HCT116 (cell line): ENCODE results near the gene KIF21B. TPM values are rescaled to one million over a fixed set of nuclear protein-coding genes. Genes with fewer than 3 reads are reported as not detected.
A peak's percentile ranks its signal among the peaks of the same experiment; 100 is the strongest.

Experiments
- ATAC-seq: fragments of 200-7000 bp; cut with Tn5 transposase; 2 replicates; pipeline ENCODE4 v1.9.1; 2020; ENCODE audit warnings: mild to moderate bottlenecking, moderate library complexity
- BruUV-seq: library from RNA; stranded (reverse); fragments of 400-500 nt; replicated peaks from 2 replicates; lab custom pipeline; 2021; lab: Mats Ljungman, UMichigan
- CTCF ChIA-PET: fragments of 300-600 bp; sonication (Branson Sonifier 250); formaldehyde crosslinking; loops from one replicate; lab custom pipeline; 2021; ENCODE audit warnings: antibody characterized with exemption; lab: Charles Lee
- POLR2A ChIA-PET: fragments of 300-600, 350-600 bp; sonication (Branson Sonifier 250); formaldehyde crosslinking; loops from one replicate; lab custom pipeline; 2021; ENCODE audit warnings: antibody characterized with exemption; lab: Charles Lee
- RAD21 ChIA-PET, 2 experiments: fragments of 300-600 bp; sonication (Branson Sonifier 250); formaldehyde crosslinking; loops; one replicate each; lab custom pipeline; 2023; ENCODE audit warnings: low total read pairs in 2 of 2; ENCODE audit not compliant: uncharacterized antibody in 2 of 2, unreplicated experiment in 2 of 2, low non-redundant PET in 1 of 2; lab: Charles Lee
- DNase-seq: peaks from one replicate; pipeline ENCODE4 v3.0.0-alpha.2; 2010; ENCODE audit warnings: low read depth, low spot score
- H2AFZ ChIP-seq: fragments of 200-600 bp; shearing (Covaris generic), sonication (generic); 2 replicates; pipeline ENCODE4 v1.6.1; 2017; ENCODE audit warnings: low read depth, mixed run types, mixed read lengths, antibody characterized with exemption, low read length; ENCODE audit not compliant: poor library complexity, severe bottlenecking
- H3K27ac ChIP-seq: 2 replicates; pipeline ENCODE4 v1.5.1; 2012; ENCODE audit warnings: low read depth, low read length
- H3K27me3 ChIP-seq: fragments of 200-600 bp; sonication (generic); 2 replicates; pipeline ENCODE4 v1.6.1; 2016; ENCODE audit warnings: mixed run types, low read length, mixed read lengths; ENCODE audit not compliant: insufficient read depth
- H3K36me3 ChIP-seq, 2 experiments: fragments of 200-500 bp in 1 of 2; fragments of 200-600 bp in 1 of 2; sonication (Bioruptor generic) in 1 of 2; sonication (generic) in 1 of 2; 2 replicates each; pipeline versions ENCODE4 v1.5.1 to v1.6.1; 2014 to 2016; ENCODE audit warnings: low read length in 2 of 2, inconsistent platforms in 1 of 2, mixed read lengths in 1 of 2, mixed run types in 1 of 2; ENCODE audit not compliant: insufficient read depth in 2 of 2, control insufficient read depth in 1 of 2
- H3K4me1 ChIP-seq, 2 experiments: fragments of 200-600 bp in 1 of 2; sonication (generic) in 1 of 2; 2 replicates each; pipeline versions ENCODE4 v1.5.1 to v1.6.1; 2012 to 2017; ENCODE audit warnings: low read length in 2 of 2, inconsistent platforms in 1 of 2, mild to moderate bottlenecking in 1 of 2, mixed read lengths in 1 of 2, mixed run types in 1 of 2, moderate library complexity in 1 of 2; ENCODE audit not compliant: insufficient read depth in 2 of 2, control insufficient read depth in 1 of 2
- H3K4me2 ChIP-seq: fragments of 200-600 bp; sonication (generic); 2 replicates; pipeline ENCODE4 v1.6.1; 2017; ENCODE audit warnings: mixed run types, low read length, mixed read lengths
- H3K4me3 ChIP-seq, 2 experiments: fragments of 200-600 bp in 1 of 2; sonication (generic) in 1 of 2; replicated peaks in 1 of 2; 2 replicates each; pipeline ENCODE4 v1.5.1; 2011 to 2016; ENCODE audit warnings: low read length in 2 of 2, control low read depth in 1 of 2, low read depth in 1 of 2, mild to moderate bottlenecking in 1 of 2, mixed read lengths in 1 of 2, mixed run types in 1 of 2
- H3K79me2 ChIP-seq: fragments of 200-600 bp; sonication (generic); 2 replicates; pipeline ENCODE4 v1.6.1; 2017; ENCODE audit warnings: mild to moderate bottlenecking, mixed run types, low read length, moderate library complexity, mixed read lengths; ENCODE audit not compliant: insufficient read depth
- H3K9ac ChIP-seq: fragments of 200-600 bp; sonication (generic); 2 replicates; pipeline ENCODE4 v1.6.1; 2016; ENCODE audit warnings: low read length, mixed read lengths
- H3K9me2 ChIP-seq: fragments of 200-600 bp; sonication (generic), shearing (Covaris generic); 2 replicates; pipeline ENCODE4 v1.6.1; 2017; ENCODE audit warnings: mixed run types, mild to moderate bottlenecking, moderate library complexity; ENCODE audit not compliant: insufficient read depth
- H3K9me3 ChIP-seq, 2 experiments: fragments of 200-500 bp in 1 of 2; fragments of 200-600 bp in 1 of 2; sonication (Bioruptor generic) in 1 of 2; sonication (generic) in 1 of 2; 2 replicates each; pipeline ENCODE4 v1.6.1; 2014 to 2017; ENCODE audit warnings: low read length in 2 of 2, mixed read lengths in 2 of 2, inconsistent platforms in 1 of 2, low read depth in 1 of 2, mild to moderate bottlenecking in 1 of 2, mixed run types in 1 of 2, moderate library complexity in 1 of 2; ENCODE audit not compliant: control insufficient read depth in 1 of 2, insufficient read depth in 1 of 2
- H4K20me1 ChIP-seq: fragments of 200-600 bp; sonication (generic), shearing (Covaris generic); 2 replicates; pipeline ENCODE4 v1.6.1; 2017; ENCODE audit warnings: mixed run types, mild to moderate bottlenecking, moderate library complexity; ENCODE audit not compliant: insufficient read depth
- ATF3 ChIP-seq: IDR thresholded peaks from 2 replicates; pipeline ENCODE4 v1.6.1; 2012
- CBX3 ChIP-seq: IDR thresholded peaks from 2 replicates; pipeline ENCODE4 v1.6.1; 2012; ENCODE audit warnings: low read depth
- CEBPB ChIP-seq: IDR thresholded peaks from 2 replicates; pipeline ENCODE4 v1.6.1; 2012; ENCODE audit warnings: low read depth
- EZH2phosphoT487 ChIP-seq: fragments of 200-600 bp; IDR thresholded peaks from 2 replicates; pipeline ENCODE4 v1.6.1; 2018; ENCODE audit warnings: antibody characterized with exemption, borderline replicate concordance
- MAX ChIP-seq: IDR thresholded peaks from 2 replicates; pipeline ENCODE4 v1.6.1; 2012
- POLR2A ChIP-seq: IDR thresholded peaks from 2 replicates; pipeline ENCODE4 v1.7.0; 2011; ENCODE audit warnings: borderline replicate concordance; ENCODE audit not compliant: insufficient read depth, insufficient read length; ENCODE audit errors: extremely low read depth
- POLR2AphosphoS5 ChIP-seq: IDR thresholded peaks from 2 replicates; pipeline ENCODE4 v1.6.1; 2011; ENCODE audit warnings: mild to moderate bottlenecking, low read depth, low read length, moderate library complexity
- SIN3A ChIP-seq: IDR thresholded peaks from 2 replicates; pipeline ENCODE4 v1.6.1; 2012; ENCODE audit warnings: low read depth
- SP1 ChIP-seq: IDR thresholded peaks from 2 replicates; pipeline ENCODE4 v1.6.1; 2012; ENCODE audit warnings: low read depth
- SRF ChIP-seq: IDR thresholded peaks from 2 replicates; pipeline ENCODE4 v1.6.1; 2012; ENCODE audit warnings: low read depth
- YY1 ChIP-seq: IDR thresholded peaks from 2 replicates; pipeline ENCODE4 v1.6.1; 2011; ENCODE audit warnings: low read length, low read depth, moderate library complexity, mild to moderate bottlenecking; ENCODE audit not compliant: insufficient replicate concordance; ENCODE audit errors: extremely low read depth
- ZFX ChIP-seq: fragments of 450-650 bp; IDR thresholded peaks from 2 replicates; pipeline ENCODE4 v1.6.1; 2017
- ZNF274 ChIP-seq: fragments of 200-500 bp; sonication (Bioruptor generic); IDR thresholded peaks from 2 replicates; pipeline ENCODE4 v1.6.1; 2014; ENCODE audit warnings: mild to moderate bottlenecking, low read depth, low read length, inconsistent platforms
- intact Hi-C: fragments of 100-400 bp; cut with micrococcal nuclease; formaldehyde crosslinking; loops from 2 replicates; pipeline ENCODE4 v1.10.0; 2022
- total RNA-seq: library from RNA; stranded (reverse); gene quantifications from one replicate; pipeline ENCODE4 v1.2.1, GENCODE V29; 2021; ENCODE audit not compliant: unreplicated experiment
- TF ChIP-seq, protein P1 (sequence below), 3 experiments: fragments of 200-600 bp in 1 of 3; sonication (generic) in 1 of 3; IDR thresholded peaks in 2 of 3; conservative IDR thresholded peaks in 1 of 3; 2 replicates each; pipeline ENCODE4 v1.5.1; 2012 to 2017; ENCODE audit warnings: low read depth in 2 of 3, low read length in 2 of 3, antibody characterized with exemption in 1 of 3, borderline replicate concordance in 1 of 3, control low read depth in 1 of 3, mild to moderate bottlenecking in 1 of 3, mixed read lengths in 1 of 3, mixed run types in 1 of 3, moderate library complexity in 1 of 3; ENCODE audit not compliant: insufficient read depth in 1 of 3

The KIF21B gene
- total RNA-seq, 1 experiment from 2014 or later = 6.1 TPM

- Histone ChIP-seq H3K36me3 (no peaks in the 10 kb centered on the region), H3K9me3 (no peaks in the 10 kb centered on the region), H3K9ac (no peak overlapping the region), H3K9me2 (no peaks in the 10 kb centered on the region), H3K4me3 (no peak overlapping the region), H4K20me1 (no peaks in the 10 kb centered on the region), H3K79me2 (no peaks in the 10 kb centered on the region), H3K4me2 (no peak overlapping the region), H3K27ac (no peak overlapping the region), H3K27me3 (no peaks in the 10 kb centered on the region; the same call in 1 of the 2 replicates), H3K4me1 (peaks cover 0 to 10% of the 10 kb centered on the region in 2 experiments; a peak in 2 of 4 replicates), H2AFZ (no peak overlapping the region)
- no TSS peak for BruUV-seq
- ChIA-PET POLR2A (interaction anchor here (1.7 kb wide), 1 partner anchor 9 kb away, joined by 4 read pairs; no protein-coding TSS in a partner anchor), CTCF (interaction anchor here (1.5 kb wide), 1 partner anchor 14 kb away, joined by 5 read pairs; no protein-coding TSS in a partner anchor), RAD21 (no interaction called here)
- TF ChIP-seq SP1 (no peak), POLR2AphosphoS5 (no peak), SRF (peak; percentile 65)
- intact Hi-C loops = no loop called here
- ATAC-seq (peak; percentile 35; the same call in 1 of the 2 replicates), DNase-seq (no peak)
Measured at GRCh38 chr1:201072149-201072548, 48.6 kb upstream of the KIF21B start.

DNA sequence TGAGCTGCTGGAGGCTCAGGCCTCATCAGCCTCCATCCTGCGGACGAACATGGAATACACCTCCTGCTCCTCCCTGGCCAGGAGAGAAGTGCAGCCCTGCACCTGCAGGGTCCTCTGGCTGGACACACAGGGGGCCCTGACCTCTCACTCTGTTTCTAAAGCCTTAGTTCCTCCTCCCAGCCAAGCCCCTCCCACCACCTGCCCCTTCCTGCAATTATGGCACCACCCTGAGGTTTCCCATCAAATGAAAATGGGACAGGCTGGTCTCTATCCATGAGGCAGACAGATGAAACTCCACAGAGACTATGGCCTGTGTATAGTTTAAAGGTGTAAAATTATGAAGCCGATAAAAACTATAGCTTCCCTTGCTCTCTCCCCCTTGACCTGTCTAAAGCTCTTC is 46.1 kb upstream of the KIF21B start:
- peak; percentile 70 for ATAC-seq
- H3K9me2 ChIP-seq = no peaks in the 10 kb centered on the region
- no peaks in the 10 kb centered on the region for H3K79me2 ChIP-seq
- CTCF ChIA-PET = no interaction called here
- no peak for DNase-seq
- H3K9ac ChIP-seq = no peak overlapping the region
- H3K36me3 ChIP-seq = no peaks in the 10 kb centered on the region
- H3K9me3 ChIP-seq = no peaks in the 10 kb centered on the region
- H3K27me3 ChIP-seq = no peaks in the 10 kb centered on the region; the same call in 1 of the 2 replicates
- no peak overlapping the region for H3K4me2 ChIP-seq
- POLR2A ChIA-PET = no interaction called here
- RAD21 ChIA-PET = no interaction called here
- no peak overlapping the region for H3K4me3 ChIP-seq
- H3K27ac ChIP-seq = no peak overlapping the region
- no peak for TF ChIP-seq ZNF274
- TF ChIP-seq ATF3 = no peak
- no peak for TF ChIP-seq ZFX
- TF ChIP-seq EZH2phosphoT487 = no peak
- no peak for TF ChIP-seq POLR2A
- TF ChIP-seq MAX = no peak
- no peak for TF ChIP-seq SIN3A
- no peak for TF ChIP-seq SRF
- no peak for TF ChIP-seq YY1
- TF ChIP-seq, protein P1, sequence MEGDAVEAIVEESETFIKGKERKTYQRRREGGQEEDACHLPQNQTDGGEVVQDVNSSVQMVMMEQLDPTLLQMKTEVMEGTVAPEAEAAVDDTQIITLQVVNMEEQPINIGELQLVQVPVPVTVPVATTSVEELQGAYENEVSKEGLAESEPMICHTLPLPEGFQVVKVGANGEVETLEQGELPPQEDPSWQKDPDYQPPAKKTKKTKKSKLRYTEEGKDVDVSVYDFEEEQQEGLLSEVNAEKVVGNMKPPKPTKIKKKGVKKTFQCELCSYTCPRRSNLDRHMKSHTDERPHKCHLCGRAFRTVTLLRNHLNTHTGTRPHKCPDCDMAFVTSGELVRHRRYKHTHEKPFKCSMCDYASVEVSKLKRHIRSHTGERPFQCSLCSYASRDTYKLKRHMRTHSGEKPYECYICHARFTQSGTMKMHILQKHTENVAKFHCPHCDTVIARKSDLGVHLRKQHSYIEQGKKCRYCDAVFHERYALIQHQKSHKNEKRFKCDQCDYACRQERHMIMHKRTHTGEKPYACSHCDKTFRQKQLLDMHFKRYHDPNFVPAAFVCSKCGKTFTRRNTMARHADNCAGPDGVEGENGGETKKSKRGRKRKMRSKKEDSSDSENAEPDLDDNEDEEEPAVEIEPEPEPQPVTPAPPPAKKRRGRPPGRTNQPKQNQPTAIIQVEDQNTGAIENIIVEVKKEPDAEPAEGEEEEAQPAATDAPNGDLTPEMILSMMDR (IDR thresholded peaks at IDR 0.05 in 2 of 3, conservative IDR thresholded peaks at IDR 0.05 in 1 of 3; ENCODE audit: borderline replicate concordance in 1 of 3, insufficient read depth in 1 of 3, low read depth in 2 of 3, low read length in 2 of 3) = no peak
- TF ChIP-seq CBX3 = no peak
- no peak for TF ChIP-seq SP1
- no peak for TF ChIP-seq CEBPB
- BruUV-seq = no TSS peak
- H4K20me1 ChIP-seq = no peaks in the 10 kb centered on the region
- peaks cover 0 to 10% of the 10 kb centered on the region in 2 experiments; a peak in 2 of 4 replicates for H3K4me1 ChIP-seq
- intact Hi-C loops = no loop called here
- no peak overlapping the region for H2AFZ ChIP-seq
